Measurements from ENCODE around the gene STARD5. TPM values are rescaled to one million over a fixed set of nuclear protein-coding genes. Genes with fewer than 3 reads are reported as not detected.
"Not testable (repeated sequence)": the region's sequence is repeated elsewhere in the genome, so short reads cannot be mapped to it uniquely, and the experiment has no call there.

STARD5 gene
- total and polyA plus RNA-seq, 2 of the 8 experiments (the other 6 are each of a cell fraction or from before 2014, with no cell fraction given): 5.5 to 10.4 TPM

GRCh38 chr15:81331600-81331999 is 7.7 kb upstream of the STARD5 start (continued):
- no peak for TF ChIP-seq SIN3A (conservative IDR thresholded peaks at IDR 0.05 in 1 of 2, IDR thresholded peaks at IDR 0.05 in 1 of 2; ENCODE audit: low read depth in 1 of 2, low read length in 2 of 2)
- TF ChIP-seq PHF8 (conservative IDR thresholded peaks at IDR 0.05; ENCODE audit: low read depth, low read length): no peak
- no peak for TF ChIP-seq MAFK (IDR thresholded peaks at IDR 0.05; ENCODE audit: low read depth, low read length)
- TF ChIP-seq BRCA1 (IDR thresholded peaks at IDR 0.05; ENCODE audit: low read depth, low read length): no peak
- no peak for TF ChIP-seq KDM4A (IDR thresholded peaks at IDR 0.05; ENCODE audit: low read depth, low read length, severe bottlenecking)

DNA sequence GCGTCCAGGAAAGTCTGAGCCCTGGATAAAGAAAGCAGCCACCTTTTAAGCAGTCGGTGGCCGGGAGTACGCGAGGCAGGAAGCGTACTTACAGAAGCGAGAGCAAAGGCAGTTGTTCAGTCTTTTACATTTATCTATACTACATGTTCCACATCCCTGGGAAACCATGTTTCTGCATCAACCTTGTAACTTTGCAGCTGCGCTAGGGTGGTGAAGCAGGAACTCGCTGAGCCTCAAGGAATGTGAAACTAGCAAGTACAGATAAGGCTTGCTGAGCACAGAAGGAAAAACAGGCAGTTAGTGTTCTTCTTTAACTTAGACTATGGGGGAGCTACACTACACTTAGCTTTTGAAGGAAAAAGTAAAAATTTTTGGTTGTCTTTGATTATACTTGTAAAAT is 7.2 kb upstream of the STARD5 start:
- H3K4me3 ChIP-seq (ENCODE audit: extremely low read depth in 1 of 4, insufficient read depth in 2 of 4, low read depth in 3 of 4, low read length in 4 of 4); H2BK120ac ChIP-seq (replicated peaks; ENCODE audit: low read depth, low read length); H3K79me2 ChIP-seq (ENCODE audit: control insufficient read depth in 1 of 2, insufficient read depth in 2 of 2, low read length in 2 of 2); H3K4me1 ChIP-seq (replicated peaks in 1 of 4; ENCODE audit: control insufficient read depth in 3 of 4, insufficient read depth in 4 of 4, low read length in 3 of 4); H3K36me3 ChIP-seq (ENCODE audit: control insufficient read depth in 2 of 4, insufficient read depth in 4 of 4, low read length in 3 of 4); H3K14ac ChIP-seq (ENCODE audit: insufficient read length); H2AK5ac ChIP-seq (ENCODE audit: low read depth, low read length); H4K20me1 ChIP-seq (replicated peaks in 1 of 2; ENCODE audit: control insufficient read depth in 1 of 2, insufficient read depth in 2 of 2, low read length in 2 of 2); DNase-seq (ENCODE audit: low read depth in 1 of 2, low spot score in 2 of 2); H2BK12ac ChIP-seq (ENCODE audit: low read depth, low read length); POLR2A ChIA-PET (ENCODE audit: partially characterized antibody); H3K27me3 ChIP-seq (replicated peaks in 1 of 4; ENCODE audit: control insufficient read depth in 3 of 4, extremely low read depth in 1 of 4, insufficient read depth in 3 of 4, low read length in 3 of 4); H3K4ac ChIP-seq (replicated peaks; ENCODE audit: insufficient read length, low read depth, low read length); H3K56ac ChIP-seq (replicated peaks; ENCODE audit: insufficient read length, low read depth, low read length); H4K8ac ChIP-seq (ENCODE audit: extremely low read depth, insufficient read depth, low read length); H3K23ac ChIP-seq (ENCODE audit: insufficient read length); H2BK15ac ChIP-seq (ENCODE audit: low read length); H2BK5ac ChIP-seq (ENCODE audit: low read depth, low read length); H3K27ac ChIP-seq (ENCODE audit: low read depth, low read length); H4K91ac ChIP-seq (replicated peaks; ENCODE audit: insufficient read length, low read length); H4K5ac ChIP-seq (ENCODE audit: insufficient read length, low read depth, low read length); H3K79me1 ChIP-seq (ENCODE audit: low read depth, low read length); FAIRE-seq; H3K9ac ChIP-seq (replicated peaks in 1 of 4; ENCODE audit: extremely low read depth in 1 of 4, low read depth in 3 of 4, low read length in 3 of 4); H3K23me2 ChIP-seq (ENCODE audit: low read depth, low read length); H2AFZ ChIP-seq (ENCODE audit: low read length); H3K9me3 ChIP-seq (ENCODE audit: insufficient read depth in 2 of 2, low read depth in 1 of 2, low read length in 1 of 2); H3K18ac ChIP-seq (ENCODE audit: extremely low read depth, low read length); H2BK20ac ChIP-seq (ENCODE audit: low read length); H3K4me2 ChIP-seq (ENCODE audit: insufficient read depth in 1 of 2, low read depth in 2 of 2, low read length in 2 of 2): not testable (repeated sequence)
- CTCF ChIA-PET (ENCODE audit: partially characterized antibody): interaction anchor here (0.6 to 1.9 kb wide), 3 partner anchors 26 to 64 kb away, joined by 3 to 5 read pairs (median 3); no protein-coding TSS in a partner anchor
- WGBS, 2 experiments (ENCODE audit: extremely low coverage in 1 of 2, insufficient coverage in 1 of 2, insufficient read length in 1 of 2, insufficient replicate concordance in 2 of 2, low coverage in 1 of 2, low lambda C conversion rate in 2 of 2, missing lambda C conversion rate in 1 of 2): 89% methylated on average over 9 of the region's 9 CpGs; no CpG with 5 or more reads in 1 of the 2 experiments

Data from H1 (cell line).